GM21360 (cell line): Measurements from ENCODE around the gene NGEF.
A peak's percentile ranks its signal among the peaks of the same experiment; 100 is the strongest.
"Not testable (repeated sequence)": the region's sequence is repeated elsewhere in the genome, so short reads cannot be mapped to it uniquely, and the experiment has no call there.

ENCODE experiments used
- ATAC-seq: cut with Tn5 transposase; IDR thresholded peaks from one replicate; pipeline ENCODE4 v1.9.1; 2021; ENCODE audit warnings: mild to moderate bottlenecking, moderate library complexity; ENCODE audit not compliant: unreplicated experiment

Gene NGEF

DNA sequence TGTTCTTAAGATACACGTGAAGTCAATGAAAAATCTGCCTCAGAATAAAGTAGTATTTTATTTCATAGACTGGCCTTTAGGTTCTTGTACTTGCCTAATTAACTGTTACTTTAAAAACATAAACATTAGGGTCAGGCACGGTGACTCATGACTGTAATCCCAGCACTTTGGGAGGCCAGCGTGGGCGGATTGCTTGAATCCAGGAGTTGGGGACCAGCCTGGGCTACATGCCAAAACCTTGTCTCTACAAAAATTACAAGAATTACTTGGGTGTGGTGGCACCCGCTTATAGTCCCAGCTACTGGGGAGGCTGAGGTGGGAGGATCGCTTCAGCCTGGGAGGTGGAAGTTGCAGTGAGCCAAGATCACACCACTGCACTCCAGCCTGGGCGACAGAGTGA lies 159.0 kb downstream of the NGEF start:
- ATAC-seq, result no peak

DNA sequence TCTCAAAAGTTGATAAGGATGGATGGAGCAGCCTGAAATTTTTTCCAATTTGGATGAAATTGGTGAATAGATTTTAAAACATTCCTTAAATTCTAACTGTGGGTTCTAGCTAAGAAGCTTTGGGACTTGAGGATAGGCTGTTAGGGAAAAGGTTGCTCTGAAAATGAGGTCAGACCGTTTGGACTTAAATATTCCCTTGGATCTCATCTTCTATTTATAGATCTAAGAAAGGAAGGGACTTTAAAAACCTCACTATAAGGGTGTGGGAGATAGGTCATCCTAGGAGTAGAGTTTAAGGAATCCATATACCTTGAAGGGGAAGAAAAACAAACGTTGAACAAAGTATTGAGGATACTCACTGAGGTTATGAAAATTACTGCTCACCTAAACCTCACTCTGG lies 160.4 kb downstream of the NGEF start:
- ATAC-seq, result no peak

DNA sequence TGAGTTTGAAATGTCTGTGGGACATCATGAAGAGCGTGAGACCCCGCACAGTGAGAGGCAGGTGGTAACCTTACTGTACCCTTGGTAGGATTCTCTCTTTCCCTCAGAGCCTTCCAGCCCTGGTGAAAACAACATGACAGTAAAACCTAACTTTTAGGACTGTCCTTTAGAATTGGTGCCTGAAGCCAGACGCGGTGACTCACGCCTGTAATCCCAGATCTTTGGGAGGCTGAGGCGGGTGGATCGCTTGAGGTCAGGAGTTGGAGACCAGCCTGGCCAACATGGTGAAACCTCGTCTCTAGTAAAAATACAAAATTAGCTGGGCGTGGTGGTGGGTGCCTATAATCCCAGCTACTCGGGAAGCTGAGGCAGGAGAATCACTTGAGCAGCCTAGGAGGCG lies 161.0 kb downstream of the NGEF start:
- not testable (repeated sequence) for ATAC-seq

DNA sequence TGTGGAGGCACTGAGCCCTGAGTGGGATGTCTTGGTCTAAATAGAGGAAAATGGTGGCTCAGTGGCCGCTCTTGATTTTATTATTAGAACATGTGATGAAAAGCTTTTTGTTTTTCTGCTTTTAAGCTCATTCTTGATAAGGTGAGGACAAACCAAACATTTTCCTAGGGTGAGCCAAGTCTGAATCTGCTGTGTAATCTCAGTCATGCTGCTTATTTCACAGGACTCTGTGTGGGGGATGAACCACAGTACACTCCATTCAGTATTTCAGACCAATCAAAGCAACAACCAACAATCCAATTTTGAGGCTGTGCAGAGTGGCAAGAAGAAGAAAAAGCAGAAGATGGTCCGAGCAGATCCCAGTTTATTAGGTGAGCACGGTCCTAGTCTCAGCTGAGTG lies 163.0 kb downstream of the NGEF start:
- ATAC-seq, result no peak

DNA sequence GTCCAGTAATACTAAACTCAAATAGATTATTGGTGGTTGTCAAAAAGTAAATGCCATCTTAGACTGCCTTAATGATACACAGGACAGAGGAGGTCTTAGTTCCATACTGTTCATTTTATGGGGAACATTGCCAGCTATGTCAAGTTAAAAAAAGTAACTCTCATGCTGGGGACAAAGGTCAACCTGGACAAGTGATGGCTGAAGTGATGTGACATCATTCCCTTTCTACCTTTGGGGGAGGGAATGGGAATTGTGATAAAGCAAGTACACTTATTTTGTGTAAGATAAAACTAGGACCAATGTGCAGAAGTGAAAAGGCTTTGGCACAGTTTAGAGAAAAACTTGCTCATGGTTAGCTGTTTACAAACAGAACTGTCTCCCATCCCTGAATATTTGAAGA lies 167.0 kb downstream of the NGEF start:
- ATAC-seq, result no peak

DNA sequence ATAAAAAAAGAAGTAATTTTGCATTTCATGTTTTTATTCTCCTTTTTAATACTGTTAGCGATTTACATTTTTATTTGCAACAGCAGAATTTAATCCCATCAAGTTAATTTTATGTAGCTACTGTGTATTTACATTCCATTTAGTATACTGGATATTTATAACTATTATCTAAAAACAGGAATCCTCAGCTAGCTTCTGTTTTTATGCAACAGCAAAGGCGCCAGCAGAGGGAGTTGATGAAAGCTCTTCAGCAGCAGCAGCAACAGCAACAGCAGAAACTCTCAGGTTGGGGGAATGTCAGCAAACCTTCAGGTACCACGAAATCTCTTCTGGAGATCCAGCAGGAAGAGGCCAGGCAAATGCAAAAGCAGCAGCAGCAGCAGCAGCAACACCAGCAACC lies 169.2 kb downstream of the NGEF start:
- no peak for ATAC-seq

DNA sequence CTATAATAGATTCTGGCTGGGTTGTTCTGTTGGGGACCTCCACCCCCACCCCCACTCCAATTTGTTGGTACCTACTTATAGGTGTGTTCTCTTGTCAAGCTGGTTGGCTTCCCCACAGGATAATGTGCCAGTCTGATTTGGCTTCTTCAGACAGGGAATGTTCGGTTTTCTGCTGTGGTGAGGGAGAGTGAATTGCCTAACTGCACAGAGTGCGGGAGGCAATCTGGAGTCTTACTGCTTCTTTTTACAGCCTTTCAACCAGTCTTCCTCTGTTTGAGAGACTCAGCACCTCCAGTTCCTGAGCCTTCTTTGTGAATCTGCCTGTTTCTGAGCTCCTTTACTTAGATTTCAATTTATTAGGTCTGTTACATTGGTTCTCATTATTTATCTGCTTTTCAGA lies 170.4 kb downstream of the NGEF start:
- ATAC-seq, result no peak

DNA sequence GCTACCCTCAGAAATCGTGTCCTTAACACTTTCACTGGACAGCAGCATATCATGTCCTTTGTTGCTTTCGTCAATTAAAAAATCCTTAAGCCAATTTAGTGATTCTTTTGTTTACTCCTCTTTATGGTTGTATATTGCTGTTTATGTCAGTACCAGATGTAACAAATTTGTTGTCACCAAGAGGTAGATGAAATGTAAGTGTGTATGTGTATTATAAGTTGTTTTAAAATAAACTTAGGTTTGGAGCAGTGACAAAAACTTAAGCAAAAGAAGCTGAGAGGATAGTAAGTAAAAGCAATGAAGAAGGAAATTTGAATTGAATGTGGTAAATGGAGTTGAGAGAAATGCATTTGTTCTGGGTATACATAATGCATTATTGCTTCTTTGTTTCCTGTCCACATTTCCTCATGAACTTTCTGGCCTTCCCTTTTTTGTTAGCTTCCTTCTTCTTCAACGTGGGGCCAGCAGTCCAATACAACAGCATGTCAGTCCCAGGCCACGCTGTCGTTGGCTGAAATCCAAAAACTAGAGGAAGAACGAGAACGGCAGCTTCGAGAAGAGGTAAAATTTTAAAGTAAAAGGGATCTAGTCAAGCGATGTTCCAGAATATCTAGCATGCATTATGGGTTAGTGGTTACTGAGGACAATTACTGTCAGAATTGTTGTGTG lies 173.5 kb downstream of the NGEF start:
- ATAC-seq, result no peak

DNA sequence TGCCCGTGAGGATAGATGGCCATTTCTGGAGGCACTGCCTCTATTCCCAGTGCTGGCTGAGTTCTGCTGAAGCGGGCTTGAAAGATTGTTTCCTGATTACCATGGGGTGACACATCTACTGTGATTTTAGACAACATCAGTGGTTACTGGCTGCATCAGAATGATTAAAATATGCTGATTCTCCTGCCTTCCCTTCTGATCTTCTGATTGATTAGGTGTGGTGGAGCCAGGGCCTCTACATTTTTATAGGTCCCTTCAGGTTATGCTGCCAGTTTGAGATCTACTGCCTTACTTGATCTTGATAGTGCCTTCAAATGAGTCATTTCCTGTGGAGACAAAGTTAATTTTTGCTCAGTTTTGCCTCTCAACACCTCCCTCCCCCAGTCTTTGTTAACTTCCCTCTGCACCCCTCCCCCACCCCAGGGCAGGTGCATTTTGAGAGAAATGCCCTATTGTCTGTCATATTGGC lies 174.6 kb downstream of the NGEF start:
- ATAC-seq, result peak; percentile 46

DNA sequence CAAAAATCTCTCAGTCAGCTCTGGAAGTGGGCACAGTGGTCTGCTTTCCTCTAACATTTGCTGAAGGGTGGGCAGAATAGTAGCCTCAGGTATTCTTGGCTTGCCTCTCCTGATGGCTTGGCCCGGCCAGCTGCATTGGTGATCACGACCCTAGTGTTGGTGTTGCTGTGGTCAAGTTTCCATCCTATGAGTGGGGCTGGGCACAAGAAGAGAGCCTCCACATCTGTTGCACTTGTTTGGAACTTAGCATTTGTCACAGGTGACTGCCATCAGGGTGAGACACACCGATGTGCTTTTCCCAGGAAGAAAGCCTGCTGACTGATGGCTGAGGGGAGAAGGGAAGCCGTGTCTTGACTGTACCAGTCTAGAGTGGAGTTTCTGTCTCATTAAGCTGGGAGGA lies 176.1 kb downstream of the NGEF start:
- ATAC-seq, result no peak

DNA sequence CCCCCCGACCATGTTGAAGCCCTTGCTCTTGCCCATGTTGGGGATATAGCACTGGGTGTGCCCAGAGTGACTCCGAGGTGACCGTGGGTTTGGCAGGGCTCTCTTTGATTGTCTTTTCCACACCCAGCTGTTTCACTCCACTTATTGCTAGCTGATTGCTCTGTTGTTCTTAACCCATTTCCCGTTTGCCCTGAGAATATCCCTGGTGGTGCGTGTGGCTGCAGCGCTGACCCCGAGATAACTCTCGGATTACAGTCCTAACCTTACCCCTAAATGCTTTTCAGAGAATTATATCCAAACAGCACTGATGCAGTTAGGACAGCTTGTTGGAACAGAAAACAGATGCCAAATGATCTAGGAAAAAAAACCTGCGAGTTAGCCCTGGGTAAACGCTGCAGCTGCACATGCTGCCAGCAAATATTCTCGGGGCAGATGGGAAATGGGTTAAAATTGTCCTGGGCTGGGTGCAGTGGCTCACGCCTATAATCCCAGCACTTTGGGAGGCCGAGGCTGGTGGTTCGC lies 177.3 kb downstream of the NGEF start:
- ATAC-seq, result no peak

DNA sequence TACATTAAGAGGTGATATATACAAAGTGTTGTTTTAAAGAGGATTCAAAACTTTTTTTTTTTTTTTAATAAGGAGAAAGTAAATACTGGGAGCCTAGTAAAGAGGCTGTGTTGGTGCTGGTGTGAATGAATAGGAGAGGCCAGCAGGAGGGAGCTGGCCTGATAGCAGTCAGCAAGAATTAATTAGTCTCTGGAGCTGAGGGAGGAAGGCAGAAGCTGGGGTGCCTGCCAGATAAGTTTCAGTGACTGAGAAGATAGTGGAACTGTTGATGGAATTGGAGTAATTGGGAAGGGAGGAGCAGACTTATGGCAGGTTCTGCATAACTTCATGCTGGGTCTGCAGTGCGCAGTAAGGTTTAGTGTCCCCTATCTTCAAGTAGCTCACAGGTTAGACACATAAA lies 179.2 kb downstream of the NGEF start:
- no peak for ATAC-seq

DNA sequence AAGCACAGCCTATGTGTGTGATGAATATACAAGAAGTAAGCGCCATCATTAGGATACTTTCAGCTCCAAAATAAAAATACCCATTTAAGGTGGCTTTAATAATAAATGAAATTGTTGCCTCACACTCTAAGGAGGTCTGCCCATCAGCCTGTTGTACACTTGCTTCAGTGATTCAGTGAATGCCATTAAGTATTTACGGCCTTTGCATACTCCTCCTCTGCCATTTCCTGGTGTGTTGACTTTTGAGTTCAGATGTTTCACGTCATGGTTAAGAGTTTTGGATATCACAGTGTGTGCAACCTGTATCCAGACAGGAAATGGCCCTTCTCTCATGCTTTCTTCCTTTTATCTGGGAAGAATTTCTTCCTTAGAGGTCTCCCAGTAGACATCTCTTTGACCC lies 181.6 kb downstream of the NGEF start:
- ATAC-seq, result no peak

DNA sequence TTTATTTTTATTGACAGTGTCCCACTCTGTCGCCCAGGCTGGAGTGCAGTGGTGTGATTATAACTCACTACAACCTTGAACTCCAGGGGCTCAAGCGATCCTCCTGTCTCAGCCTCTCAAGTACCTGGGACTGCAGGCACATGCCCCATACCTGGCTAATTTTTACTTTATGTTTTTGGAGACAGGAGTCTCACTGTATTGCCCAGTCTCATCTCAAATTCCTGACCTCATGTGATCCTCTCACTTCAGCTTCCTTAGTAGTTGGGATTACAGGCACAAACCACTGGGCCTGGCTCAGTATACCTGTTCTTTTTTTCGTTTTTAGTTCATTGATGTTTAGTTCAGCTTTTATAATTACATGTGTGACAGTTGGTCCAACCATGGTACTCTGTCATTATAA lies 183.1 kb downstream of the NGEF start:
- ATAC-seq, result no peak
